ENCODE results near the gene PLEKHJ1.

Gene PLEKHJ1

GRCh38 chr19:2224754-2225349, 11.3 kb downstream of the PLEKHJ1 start:
- TF ChIP-seq CTCF (conservative IDR thresholded peaks at IDR 0.05) (no peak), ZFX (IDR thresholded peaks at IDR 0.05) (no peak)
- H3K27ac ChIP-seq: no peak overlapping the region

- TF ChIP-seq CTCF (conservative IDR thresholded peaks at IDR 0.05): no peak
- TF ChIP-seq ZFX (IDR thresholded peaks at IDR 0.05): no peak
- no peak overlapping the region for H3K27ac ChIP-seq
Measured at GRCh38 chr19:2223959-2224358, 12.2 kb downstream of the PLEKHJ1 start.

GRCh38 chr19:2223391-2223790, 12.7 kb downstream of the PLEKHJ1 start:
- TF ChIP-seq CTCF (conservative IDR thresholded peaks at IDR 0.05) (no peak), ZFX (IDR thresholded peaks at IDR 0.05) (no peak)
- H3K27ac ChIP-seq: no peak overlapping the region

GRCh38 chr19:2221918-2222317, 14.2 kb downstream of the PLEKHJ1 start:
- TF ChIP-seq ZFX (IDR thresholded peaks at IDR 0.05): no peak
- TF ChIP-seq CTCF (conservative IDR thresholded peaks at IDR 0.05): no peak

GRCh38 chr19:2221250-2221831, 14.8 kb downstream of the PLEKHJ1 start:
- no peak overlapping the region for H3K27ac ChIP-seq
- no peak for TF ChIP-seq ZFX (IDR thresholded peaks at IDR 0.05)
- TF ChIP-seq CTCF (conservative IDR thresholded peaks at IDR 0.05): no peak

More at GRCh38 chr19:2221918-2222317, 14.2 kb downstream of the PLEKHJ1 start:
- no peak overlapping the region for H3K27ac ChIP-seq

GRCh38 chr19:2219726-2220125, 16.4 kb downstream of the PLEKHJ1 start:
- TF ChIP-seq CTCF (conservative IDR thresholded peaks at IDR 0.05): no peak
- TF ChIP-seq ZFX (IDR thresholded peaks at IDR 0.05): no peak
- no peak overlapping the region for H3K27ac ChIP-seq

GRCh38 chr19:2217591-2217990, 18.5 kb downstream of the PLEKHJ1 start:
- no peak overlapping the region for H3K27ac ChIP-seq
- TF ChIP-seq CTCF (conservative IDR thresholded peaks at IDR 0.05) (no peak), ZFX (IDR thresholded peaks at IDR 0.05) (no peak)

All from C4-2B (cell line).